ENCODE results near the gene COPB2. TPM values are rescaled to one million over a fixed set of nuclear protein-coding genes. Genes with fewer than 3 reads are reported as not detected.
A peak's percentile ranks its signal among the peaks of the same experiment; 100 is the strongest.

The COPB2 gene
- total and polyA plus RNA-seq, 4 experiments from 2014 or later = 55.1 to 80.6 (median 79.0) TPM

DNA sequence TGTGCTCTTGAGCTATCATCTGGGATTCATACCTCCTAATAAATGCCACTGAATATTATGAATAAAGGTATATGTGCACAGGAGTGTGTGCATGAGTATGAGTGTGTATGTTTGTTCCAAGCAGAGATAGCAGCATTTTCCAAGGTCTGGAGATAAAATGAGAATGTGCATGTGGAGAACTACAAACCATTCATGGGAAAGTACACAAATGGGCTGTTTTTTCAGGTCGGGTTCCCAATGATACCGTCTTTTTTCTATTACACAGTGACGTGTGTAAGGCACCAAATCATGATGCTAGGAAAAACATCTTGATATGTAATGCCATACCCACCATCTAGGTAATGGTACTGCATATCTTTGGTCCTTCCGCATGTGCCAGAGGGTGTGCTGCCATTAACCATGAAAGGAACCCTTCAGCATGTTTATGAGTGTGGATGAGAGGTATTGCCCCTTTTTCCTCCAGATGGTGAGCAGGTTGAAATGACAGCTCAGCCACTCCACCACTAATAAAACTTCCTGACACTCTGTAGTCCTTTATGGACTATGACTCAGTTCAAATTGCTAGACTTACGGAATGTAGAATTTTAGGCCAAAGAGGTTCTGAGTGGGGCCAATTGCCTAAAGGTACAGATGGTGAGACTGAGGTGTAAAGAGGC is 36.4 kb upstream of the COPB2 start:
- no peaks in the 10 kb centered on the region for H3K27me3 ChIP-seq (ENCODE audit: insufficient read depth, low read length)
- Mint-ChIP-seq H3K27me3 (no peaks in the 10 kb centered on the region), H3K4me1 (peaks cover 0 to 3% (median 0%) of the 10 kb centered on the region in 4 donors), H3K4me3 (no peak overlapping the region), H3K36me3 (peaks cover 7 to 10% of the 10 kb centered on the region in 2 donors), H3K9me3 (no peaks in the 10 kb centered on the region), H3K27ac (no peak overlapping the region)
- DNase-seq = no peak
- CTCF ChIA-PET (ENCODE audit: partially characterized antibody) = interaction anchor here (1.2 to 1.6 kb wide), 2 partner anchors 9 to 10 kb away, joined by 3 to 4 read pairs; no protein-coding TSS in a partner anchor
- POLR2A ChIA-PET (ENCODE audit: partially characterized antibody) = no interaction called here
- H3K4me1 ChIP-seq (ENCODE audit: insufficient read depth, low read length) = no peaks in the 10 kb centered on the region
- intact Hi-C loops (cut with micrococcal nuclease) = loop anchor here (5.0 kb wide), 1 partner anchor 1681 kb away; no protein-coding TSS in a partner anchor
- H3K4me3 ChIP-seq (ENCODE audit: low read length in 2 of 2) = no peak overlapping the region
- H3K27ac ChIP-seq (ENCODE audit: low read depth, low read length) = no peak overlapping the region
- H3K36me3 ChIP-seq (ENCODE audit: insufficient read depth, low read length) = no peaks in the 10 kb centered on the region
- H3K9me3 ChIP-seq (ENCODE audit: control insufficient read depth in 1 of 2, low read length in 2 of 2) = no peaks in the 10 kb centered on the region

DNA sequence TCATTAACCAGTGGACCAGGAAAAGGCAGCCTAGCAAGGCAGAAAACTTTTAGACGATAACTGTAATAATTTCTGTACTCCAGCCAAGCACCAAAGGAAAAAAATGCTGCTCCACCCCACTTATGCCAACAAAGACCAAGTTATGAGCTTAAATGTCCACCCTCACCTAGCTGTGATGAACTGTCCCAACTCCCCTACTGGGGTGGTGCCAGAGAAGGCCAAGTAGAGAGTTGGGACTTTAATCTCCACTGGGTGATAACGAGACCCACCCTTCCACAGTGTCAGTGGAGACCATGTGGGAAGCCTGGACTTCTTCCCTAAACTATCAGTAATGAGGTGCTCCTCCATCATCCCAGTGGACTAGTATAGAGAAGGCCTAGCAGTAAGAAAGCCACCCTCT is 33.8 kb upstream of the COPB2 start:
- H3K36me3 Mint-ChIP-seq = peaks cover 10 to 11% of the 10 kb centered on the region in 2 donors
- DNase-seq = no peak
- H3K27ac ChIP-seq (ENCODE audit: low read depth, low read length) = no peak overlapping the region
- ChIA-PET POLR2A (ENCODE audit: partially characterized antibody) (no interaction called here), CTCF (ENCODE audit: partially characterized antibody) (no interaction called here)
- no peaks in the 10 kb centered on the region for H3K4me1 ChIP-seq (ENCODE audit: insufficient read depth, low read length)
- peaks cover 0 to 3% (median 0%) of the 10 kb centered on the region in 4 donors for H3K4me1 Mint-ChIP-seq
- no peak overlapping the region for H3K4me3 ChIP-seq (ENCODE audit: low read length in 2 of 2)
- no peaks in the 10 kb centered on the region for H3K36me3 ChIP-seq (ENCODE audit: insufficient read depth, low read length)
- H3K9me3 Mint-ChIP-seq = peaks cover 0 to 3% (median 0%) of the 10 kb centered on the region in 8 donors
- H3K27me3 ChIP-seq (ENCODE audit: insufficient read depth, low read length) = no peaks in the 10 kb centered on the region
- no peak overlapping the region for H3K4me3 Mint-ChIP-seq
- no peaks in the 10 kb centered on the region for H3K27me3 Mint-ChIP-seq
- H3K27ac Mint-ChIP-seq = no peak overlapping the region
- no peaks in the 10 kb centered on the region for H3K9me3 ChIP-seq (ENCODE audit: control insufficient read depth in 1 of 2, low read length in 2 of 2)
- intact Hi-C loops (cut with micrococcal nuclease) = no loop called here

DNA sequence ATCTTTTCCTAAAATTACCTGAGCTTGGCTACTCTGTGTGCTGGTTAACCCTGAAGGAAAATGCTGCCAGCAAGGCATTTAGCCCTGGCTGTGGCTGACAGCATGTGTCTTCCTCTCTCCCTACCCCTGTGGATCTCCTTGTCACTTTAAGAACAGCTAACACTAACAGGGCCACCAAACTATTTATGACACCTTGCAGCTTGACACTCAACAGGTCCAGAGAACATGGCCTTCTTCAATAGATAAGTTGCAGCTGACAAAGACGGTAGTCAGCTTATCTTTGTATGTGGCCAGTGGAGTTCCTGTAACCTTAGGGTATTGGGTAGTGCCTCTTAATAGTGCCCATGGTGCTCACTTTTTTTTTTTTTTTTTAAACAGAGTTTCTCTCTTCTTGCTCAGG is 32.0 kb upstream of the COPB2 start:
- H3K9me3 ChIP-seq (ENCODE audit: control insufficient read depth in 1 of 2, low read length in 2 of 2) = no peaks in the 10 kb centered on the region
- DNase-seq = no peak
- H3K27ac ChIP-seq (ENCODE audit: low read depth, low read length) = no peak overlapping the region
- no peaks in the 10 kb centered on the region for H3K4me1 Mint-ChIP-seq
- peaks cover 0 to 1% of the 10 kb centered on the region in 2 donors for H3K27me3 Mint-ChIP-seq
- no peak overlapping the region for H3K27ac Mint-ChIP-seq
- H3K4me3 ChIP-seq (ENCODE audit: low read length in 2 of 2) = no peak overlapping the region
- peaks cover 0 to 18% (median 14%) of the 10 kb centered on the region in 8 donors for H3K9me3 Mint-ChIP-seq
- CTCF ChIA-PET (ENCODE audit: partially characterized antibody) = no interaction called here
- no peak overlapping the region for H3K4me3 Mint-ChIP-seq
- POLR2A ChIA-PET (ENCODE audit: partially characterized antibody) = no interaction called here
- H3K36me3 Mint-ChIP-seq = peaks cover 16 to 19% of the 10 kb centered on the region in 2 donors
- intact Hi-C loops (cut with micrococcal nuclease) = no loop called here
- H3K36me3 ChIP-seq (ENCODE audit: insufficient read depth, low read length) = no peaks in the 10 kb centered on the region
- no peaks in the 10 kb centered on the region for H3K4me1 ChIP-seq (ENCODE audit: insufficient read depth, low read length)
- H3K27me3 ChIP-seq (ENCODE audit: insufficient read depth, low read length) = no peaks in the 10 kb centered on the region

DNA sequence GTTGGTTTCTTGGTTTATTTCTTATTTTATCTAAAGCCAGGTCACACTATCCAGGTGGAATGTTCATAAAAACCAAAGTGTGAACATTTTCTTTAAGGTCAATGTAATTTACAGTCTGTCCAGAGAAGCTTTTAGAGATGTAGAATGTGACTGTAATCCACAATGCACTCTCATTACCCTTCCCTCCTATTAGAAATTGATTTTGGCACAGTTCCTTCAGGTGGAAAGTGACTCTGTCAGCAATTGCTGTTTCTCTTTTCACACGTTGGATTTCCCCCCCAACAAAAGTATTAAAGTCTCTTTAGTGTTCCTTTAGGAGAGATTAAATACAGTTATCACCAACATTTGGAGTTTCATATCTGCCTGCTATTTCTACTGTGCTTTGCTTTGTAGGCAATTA is 31.6 kb upstream of the COPB2 start:
- H3K27ac Mint-ChIP-seq = no peak overlapping the region
- Histone ChIP-seq H3K4me3 (ENCODE audit: low read length in 2 of 2) (no peak overlapping the region), H3K4me1 (ENCODE audit: insufficient read depth, low read length) (no peaks in the 10 kb centered on the region), H3K9me3 (ENCODE audit: control insufficient read depth in 1 of 2, low read length in 2 of 2) (no peaks in the 10 kb centered on the region), H3K27me3 (ENCODE audit: insufficient read depth, low read length) (no peaks in the 10 kb centered on the region), H3K27ac (ENCODE audit: low read depth, low read length) (no peak overlapping the region), H3K36me3 (ENCODE audit: insufficient read depth, low read length) (no peaks in the 10 kb centered on the region)
- peaks cover 0 to 21% (median 17%) of the 10 kb centered on the region in 8 donors for H3K9me3 Mint-ChIP-seq
- CTCF ChIA-PET (ENCODE audit: partially characterized antibody) = no interaction called here
- peaks cover 16 to 19% of the 10 kb centered on the region in 2 donors for H3K36me3 Mint-ChIP-seq
- POLR2A ChIA-PET (ENCODE audit: partially characterized antibody) = no interaction called here
- DNase-seq = no peak
- no peaks in the 10 kb centered on the region for H3K4me1 Mint-ChIP-seq
- no peak overlapping the region for H3K4me3 Mint-ChIP-seq
- intact Hi-C loops (cut with micrococcal nuclease) = no loop called here
- H3K27me3 Mint-ChIP-seq = peaks cover 0 to 1% of the 10 kb centered on the region in 2 donors

DNA sequence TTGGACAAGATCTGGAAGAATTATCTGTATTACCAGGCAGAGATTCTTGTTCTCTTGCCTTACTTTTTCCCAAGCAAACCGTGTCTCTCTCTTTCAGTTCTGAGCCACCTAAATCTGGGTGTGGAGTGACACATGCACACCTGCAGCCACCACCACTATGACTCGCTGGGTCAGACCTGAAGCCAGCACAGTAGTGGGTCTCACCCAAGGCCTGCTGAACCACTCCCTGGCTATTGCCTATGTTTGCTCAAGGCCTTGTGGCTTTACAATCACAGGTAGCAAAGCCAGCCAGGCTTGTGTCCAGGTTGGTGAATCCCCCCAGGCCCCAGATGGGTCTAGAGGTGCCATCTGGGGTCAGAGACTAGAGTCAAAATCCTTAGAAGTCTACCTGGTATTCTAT is 28.7 kb upstream of the COPB2 start:
- Histone ChIP-seq H3K9me3 (ENCODE audit: control insufficient read depth in 1 of 2, low read length in 2 of 2) (peaks cover 0 to 7% of the 10 kb centered on the region in 2 donors), H3K27me3 (ENCODE audit: insufficient read depth, low read length) (no peaks in the 10 kb centered on the region), H3K27ac (ENCODE audit: low read depth, low read length) (no peak overlapping the region), H3K36me3 (ENCODE audit: insufficient read depth, low read length) (no peaks in the 10 kb centered on the region), H3K4me1 (ENCODE audit: insufficient read depth, low read length) (no peaks in the 10 kb centered on the region), H3K4me3 (ENCODE audit: low read length in 2 of 2) (no peak overlapping the region)
- H3K27ac Mint-ChIP-seq = no peak overlapping the region
- no peaks in the 10 kb centered on the region for H3K4me1 Mint-ChIP-seq
- H3K9me3 Mint-ChIP-seq = peaks cover 0 to 47% (median 42%) of the 10 kb centered on the region in 8 donors
- no peak overlapping the region for H3K4me3 Mint-ChIP-seq
- ChIA-PET POLR2A (ENCODE audit: partially characterized antibody) (no interaction called here), CTCF (ENCODE audit: partially characterized antibody) (interaction anchor here (1.3 kb wide), 1 partner anchor 10 kb away, joined by 3 read pairs; no protein-coding TSS in a partner anchor)
- DNase-seq = no peak
- peaks cover 21 to 23% of the 10 kb centered on the region in 2 donors for H3K36me3 Mint-ChIP-seq
- intact Hi-C loops (cut with micrococcal nuclease) = no loop called here
- peaks cover 0 to 3% of the 10 kb centered on the region in 2 donors for H3K27me3 Mint-ChIP-seq

DNA sequence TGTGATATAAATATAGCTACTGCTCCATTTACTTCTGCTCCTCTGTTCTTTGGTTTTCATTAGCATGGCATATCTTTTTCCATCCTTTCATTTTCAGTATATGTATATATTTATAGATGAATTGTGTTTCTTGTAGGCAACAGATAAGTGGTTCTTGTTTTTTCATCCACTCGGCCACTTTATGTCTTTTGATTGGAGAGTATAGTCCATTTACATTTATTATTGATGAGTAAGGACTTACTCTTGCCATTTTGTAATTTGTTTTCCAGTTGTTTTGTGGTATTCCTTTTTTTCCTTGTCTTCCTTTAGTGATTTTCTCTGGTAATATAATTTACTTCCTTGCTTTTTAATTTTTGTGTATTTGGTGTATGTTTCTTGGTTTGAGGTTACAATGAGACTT is 26.8 kb upstream of the COPB2 start:
- DNase-seq = no peak
- POLR2A ChIA-PET (ENCODE audit: partially characterized antibody) = no interaction called here
- Mint-ChIP-seq H3K27ac (no peak overlapping the region), H3K27me3 (peaks cover 0 to 3% of the 10 kb centered on the region in 2 donors), H3K4me1 (no peaks in the 10 kb centered on the region), H3K36me3 (peaks cover 20 to 23% of the 10 kb centered on the region in 2 donors), H3K4me3 (peak overlapping the region in 1 of 8 donors; percentile 37), H3K9me3 (peaks cover 0 to 66% (median 60%) of the 10 kb centered on the region in 8 donors)
- no peak overlapping the region for H3K27ac ChIP-seq (ENCODE audit: low read depth, low read length)
- H3K27me3 ChIP-seq (ENCODE audit: insufficient read depth, low read length) = no peaks in the 10 kb centered on the region
- no peaks in the 10 kb centered on the region for H3K36me3 ChIP-seq (ENCODE audit: insufficient read depth, low read length)
- intact Hi-C loops (cut with micrococcal nuclease) = no loop called here
- peaks cover 0 to 7% of the 10 kb centered on the region in 2 donors for H3K9me3 ChIP-seq (ENCODE audit: control insufficient read depth in 1 of 2, low read length in 2 of 2)
- no peak overlapping the region for H3K4me3 ChIP-seq (ENCODE audit: low read length in 2 of 2)
- CTCF ChIA-PET (ENCODE audit: partially characterized antibody) = interaction anchor here (0.7 to 0.9 kb wide), 2 partner anchors 10 kb away, joined by 3 to 4 read pairs; no protein-coding TSS in a partner anchor
- H3K4me1 ChIP-seq (ENCODE audit: insufficient read depth, low read length) = no peaks in the 10 kb centered on the region

DNA sequence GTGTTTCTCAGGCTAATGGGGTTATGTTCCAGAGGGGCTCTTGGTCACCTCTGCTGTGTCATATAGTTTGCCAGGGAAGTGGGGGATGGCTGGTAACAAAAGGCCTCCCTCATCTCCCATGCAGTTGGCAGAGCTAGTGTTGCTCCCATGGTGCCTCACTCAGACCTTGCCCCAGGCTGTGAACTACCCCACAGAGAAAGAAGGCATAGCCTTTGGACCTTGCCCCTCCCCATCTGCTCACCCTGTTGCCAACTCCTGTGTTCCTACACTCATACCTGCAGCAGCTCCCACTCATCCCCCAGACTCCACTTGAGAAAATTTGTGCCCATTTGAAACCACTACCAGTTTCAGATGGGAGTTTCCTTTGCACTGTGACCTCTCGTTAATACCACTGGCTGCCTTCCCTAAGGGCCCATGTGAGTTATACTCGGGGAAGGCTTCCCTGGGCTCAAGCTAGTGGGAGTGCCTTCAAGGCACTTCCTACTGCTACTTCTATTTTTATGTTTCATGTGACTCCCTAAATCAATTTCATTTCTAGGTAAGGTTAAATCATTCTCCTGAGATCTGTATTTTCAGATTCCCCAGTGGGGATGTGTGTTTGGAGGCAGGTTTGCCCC is 25.3 kb upstream of the COPB2 start:
- Histone ChIP-seq H3K4me1 (ENCODE audit: insufficient read depth, low read length) (no peaks in the 10 kb centered on the region), H3K9me3 (ENCODE audit: control insufficient read depth in 1 of 2, low read length in 2 of 2) (peaks cover 0 to 7% of the 10 kb centered on the region in 2 donors), H3K4me3 (ENCODE audit: low read length in 2 of 2) (no peak overlapping the region), H3K27ac (ENCODE audit: low read depth, low read length) (no peak overlapping the region), H3K27me3 (ENCODE audit: insufficient read depth, low read length) (no peaks in the 10 kb centered on the region), H3K36me3 (ENCODE audit: insufficient read depth, low read length) (no peaks in the 10 kb centered on the region)
- peaks cover 0 to 3% of the 10 kb centered on the region in 2 donors for H3K27me3 Mint-ChIP-seq
- H3K36me3 Mint-ChIP-seq = peaks cover 23 to 24% of the 10 kb centered on the region in 2 donors
- POLR2A ChIA-PET (ENCODE audit: partially characterized antibody) = no interaction called here
- no peak for DNase-seq
- no peak overlapping the region for H3K4me3 Mint-ChIP-seq
- no peak overlapping the region for H3K27ac Mint-ChIP-seq
- H3K9me3 Mint-ChIP-seq = peaks cover 0 to 80% (median 71%) of the 10 kb centered on the region in 8 donors
- intact Hi-C loops (cut with micrococcal nuclease) = no loop called here
- CTCF ChIA-PET (ENCODE audit: partially characterized antibody) = no interaction called here
- no peaks in the 10 kb centered on the region for H3K4me1 Mint-ChIP-seq

Data from CD4-positive, alpha-beta memory T cell (primary cell).